Vagina (tissue), 2 donors: Measurements from ENCODE around the gene OPN1SW.

ENCODE experiments used
- POLR2A ChIP-seq, 2 donors: fragments of 450-650 bp; IDR thresholded peaks; one replicate each; pipeline ENCODE4 v1.6.1; 2017; ENCODE audit warnings: antibody characterized with exemption in 2 of 2, mild to moderate bottlenecking in 2 of 2, moderate library complexity in 2 of 2
- POLR2AphosphoS5 ChIP-seq, 2 donors: sonication (generic); formaldehyde crosslinking; IDR thresholded peaks; one replicate each; pipeline ENCODE4 v1.9.0; 2017; ENCODE audit warnings: antibody characterized with exemption in 2 of 2, mild to moderate bottlenecking in 2 of 2, low read depth in 1 of 2; ENCODE audit not compliant: insufficient read depth in 1 of 2

- TF ChIP-seq POLR2AphosphoS5 (IDR thresholded peaks at IDR 0.05; ENCODE audit: insufficient read depth in 1 of 2, low read depth in 1 of 2) (no peak), POLR2A (IDR thresholded peaks at IDR 0.05) (no peak)
Observed at GRCh38 chr7:128745706-128746105, 29.9 kb downstream of the OPN1SW start.
